ENCODE results near the gene GBP5. TPM values are rescaled to one million over a fixed set of nuclear protein-coding genes. Genes with fewer than 3 reads are reported as not detected.
"Not testable (repeated sequence)": the region's sequence is repeated elsewhere in the genome, so short reads cannot be mapped to it uniquely, and the experiment has no call there.

GBP5 gene
- total and polyA plus RNA-seq, 2 of the 13 experiments (the other 11 are each of a cell fraction or from before 2014, with no cell fraction given) = 0.01 TPM; not detected in 1

DNA sequence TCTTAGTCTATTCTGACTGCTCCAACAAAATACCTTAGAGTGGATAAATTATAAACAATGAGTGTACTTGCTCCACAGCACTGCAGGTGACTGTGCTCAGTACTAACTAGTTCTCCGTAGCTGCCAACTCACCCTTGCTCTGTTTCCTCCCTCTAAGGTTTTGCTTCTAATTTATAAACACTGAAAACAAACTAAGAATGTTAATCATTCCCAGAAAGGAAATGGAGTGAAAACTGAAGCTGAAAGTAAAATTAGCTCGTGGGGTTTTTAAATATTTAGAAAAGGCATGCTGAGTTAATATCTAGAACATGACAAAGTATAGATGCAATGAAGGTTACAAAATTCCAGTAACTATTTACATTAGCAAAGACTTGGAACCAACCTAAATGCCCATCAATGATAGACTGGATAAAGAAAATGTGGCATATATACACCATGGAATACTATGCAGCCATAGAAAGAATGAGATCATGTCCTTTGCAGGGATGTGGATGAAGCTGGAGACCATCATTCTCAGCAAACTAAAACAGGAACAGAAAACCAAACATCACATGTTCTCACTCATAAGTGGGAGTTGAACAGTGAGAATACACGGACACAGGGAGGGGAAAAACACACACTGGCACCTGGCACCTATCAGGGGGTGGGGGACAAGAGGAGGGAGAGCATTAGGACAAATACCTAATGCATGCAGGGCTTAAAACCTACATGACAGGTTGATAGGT lies 27.2 kb upstream of the GBP5 start:
- H3K27me3 ChIP-seq (ENCODE audit: control insufficient read depth in 1 of 2, insufficient read depth in 2 of 2, low read length in 2 of 2); H4K20me1 ChIP-seq (ENCODE audit: insufficient read depth, low read length); H3K9ac ChIP-seq (ENCODE audit: insufficient read depth, low read depth, low read length); H2AFZ ChIP-seq (ENCODE audit: low read length); H3K27ac ChIP-seq (ENCODE audit: extremely low read length, insufficient read depth, low read length); FAIRE-seq; H3K4me1 ChIP-seq (ENCODE audit: insufficient read depth, low read length); POLR2A ChIA-PET; H3K4me3 ChIP-seq (replicated peaks in 1 of 3; ENCODE audit: insufficient read depth in 1 of 3, low read depth in 2 of 3, low read length in 3 of 3); in situ Hi-C loops (cut with HindIII; ENCODE audit: extremely low pct_ligation_motif_present, low pct_unique_long_range_greater_than_20kb); DNase-seq (ENCODE audit: low spot score); ATAC-seq; CTCF ChIA-PET (ENCODE audit: low intra/inter-chr PET ratio, low total read pairs); intact Hi-C loops (cut with micrococcal nuclease; ENCODE audit: unreplicated experiment); H3K4me2 ChIP-seq (ENCODE audit: low read depth, low read length); H3K9me3 ChIP-seq (ENCODE audit: low read length); BruUV-seq (replicated peaks); H3K79me2 ChIP-seq (ENCODE audit: insufficient read depth, low read length); H3K36me3 ChIP-seq (replicated peaks in 1 of 2; ENCODE audit: control insufficient read depth in 1 of 2, insufficient read depth in 2 of 2, low read length in 2 of 2): not testable (repeated sequence)
- 2% methylated on average over 3 of the region's 3 CpGs for WGBS (ENCODE audit: low lambda C conversion rate)

DNA sequence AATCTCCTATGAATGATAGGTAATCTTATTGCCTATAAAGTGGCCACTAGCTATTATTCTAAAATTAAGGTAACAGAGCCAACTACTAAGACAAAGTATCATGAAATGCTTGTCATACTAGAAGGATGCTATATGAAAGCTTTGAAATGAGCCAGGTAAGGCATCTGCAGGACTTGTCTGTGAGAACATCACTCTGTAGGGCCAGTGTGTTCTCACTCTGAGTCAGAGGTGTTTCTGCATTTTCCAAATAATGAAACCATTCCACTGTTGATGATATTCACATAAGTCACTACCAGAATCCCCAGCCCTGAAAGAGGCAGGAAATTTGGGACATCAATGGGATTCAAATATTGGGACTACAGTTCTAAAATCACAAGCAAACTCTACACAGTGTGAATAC lies 25.8 kb upstream of the GBP5 start:
- BruUV-seq (replicated peaks) = no TSS peak
- no peak for DNase-seq (ENCODE audit: low spot score)
- Histone ChIP-seq H2AFZ (ENCODE audit: low read length) (no peak overlapping the region), H3K4me3 (replicated peaks in 1 of 3; ENCODE audit: insufficient read depth in 1 of 3, low read depth in 2 of 3, low read length in 3 of 3) (no peak overlapping the region), H3K79me2 (ENCODE audit: insufficient read depth, low read length) (no peaks in the 10 kb centered on the region), H3K9ac (ENCODE audit: insufficient read depth, low read depth, low read length) (no peak overlapping the region), H3K4me2 (ENCODE audit: low read depth, low read length) (no peak overlapping the region), H3K9me3 (ENCODE audit: low read length) (peaks cover 5% of the 10 kb centered on the region; the same call in 1 of the 2 replicates), H3K36me3 (replicated peaks in 1 of 2; ENCODE audit: control insufficient read depth in 1 of 2, insufficient read depth in 2 of 2, low read length in 2 of 2) (no peaks in the 10 kb centered on the region), H4K20me1 (ENCODE audit: insufficient read depth, low read length) (no peaks in the 10 kb centered on the region), H3K27me3 (ENCODE audit: control insufficient read depth in 1 of 2, insufficient read depth in 2 of 2, low read length in 2 of 2) (no peaks in the 10 kb centered on the region), H3K4me1 (ENCODE audit: insufficient read depth, low read length) (no peaks in the 10 kb centered on the region), H3K27ac (ENCODE audit: extremely low read length, insufficient read depth, low read length) (no peak overlapping the region)
- ChIA-PET CTCF (ENCODE audit: low intra/inter-chr PET ratio, low total read pairs) (no interaction called here), POLR2A (no interaction called here)
- in situ Hi-C loops (cut with HindIII; ENCODE audit: extremely low pct_ligation_motif_present, low pct_unique_long_range_greater_than_20kb) = no loop called here
- no peak for FAIRE-seq
- intact Hi-C loops (cut with micrococcal nuclease; ENCODE audit: unreplicated experiment) = no loop called here
- ATAC-seq = no peak
- TF ChIP-seq ZNF121 (CRISPR knock-in tag; IDR thresholded peaks at IDR 0.05) (no peak), ZNF841 (CRISPR knock-in tag; IDR thresholded peaks at IDR 0.05; ENCODE audit: borderline replicate concordance) (no peak), ZNF557 (CRISPR knock-in tag; IDR thresholded peaks at IDR 0.05) (no peak), SRSF4 (IDR thresholded peaks at IDR 0.05; ENCODE audit: low read depth, low read length, poor library complexity, severe bottlenecking) (no peak), ZNF292 (CRISPR knock-in tag; IDR thresholded peaks at IDR 0.05; ENCODE audit: borderline replicate concordance, low read depth) (no peak), ASH2L (IDR thresholded peaks at IDR 0.05; ENCODE audit: insufficient read length, low read depth, low read length) (no peak), JUN (CRISPR knock-in tag; IDR thresholded peaks at IDR 0.05) (no peak), ZNF788 (CRISPR knock-in tag; IDR thresholded peaks at IDR 0.05; ENCODE audit: borderline replicate concordance) (no peak), ZNF777 (CRISPR knock-in tag; IDR thresholded peaks at IDR 0.05) (no peak), HOXD1 (CRISPR knock-in tag; IDR thresholded peaks at IDR 0.05) (no peak)
- TF ChIP-seq, protein P1, sequence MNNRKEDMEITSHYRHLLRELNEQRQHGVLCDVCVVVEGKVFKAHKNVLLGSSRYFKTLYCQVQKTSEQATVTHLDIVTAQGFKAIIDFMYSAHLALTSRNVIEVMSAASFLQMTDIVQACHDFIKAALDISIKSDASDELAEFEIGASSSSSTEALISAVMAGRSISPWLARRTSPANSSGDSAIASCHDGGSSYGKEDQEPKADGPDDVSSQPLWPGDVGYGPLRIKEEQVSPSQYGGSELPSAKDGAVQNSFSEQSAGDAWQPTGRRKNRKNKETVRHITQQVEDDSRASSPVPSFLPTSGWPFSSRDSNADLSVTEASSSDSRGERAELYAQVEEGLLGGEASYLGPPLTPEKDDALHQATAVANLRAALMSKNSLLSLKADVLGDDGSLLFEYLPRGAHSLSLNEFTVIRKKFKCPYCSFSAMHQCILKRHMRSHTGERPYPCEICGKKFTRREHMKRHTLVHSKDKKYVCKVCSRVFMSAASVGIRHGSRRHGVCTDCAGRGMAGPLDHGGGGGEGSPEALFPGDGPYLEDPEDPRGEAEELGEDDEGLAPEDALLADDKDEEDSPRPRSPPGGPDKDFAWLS (CRISPR knock-in tag; IDR thresholded peaks at IDR 0.05; ENCODE audit: borderline replicate concordance) = no peak
- TF ChIP-seq, protein P2, sequence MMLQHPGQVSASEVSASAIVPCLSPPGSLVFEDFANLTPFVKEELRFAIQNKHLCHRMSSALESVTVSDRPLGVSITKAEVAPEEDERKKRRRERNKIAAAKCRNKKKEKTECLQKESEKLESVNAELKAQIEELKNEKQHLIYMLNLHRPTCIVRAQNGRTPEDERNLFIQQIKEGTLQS (CRISPR knock-in tag; IDR thresholded peaks at IDR 0.05) = no peak
- TF ChIP-seq, protein P3, sequence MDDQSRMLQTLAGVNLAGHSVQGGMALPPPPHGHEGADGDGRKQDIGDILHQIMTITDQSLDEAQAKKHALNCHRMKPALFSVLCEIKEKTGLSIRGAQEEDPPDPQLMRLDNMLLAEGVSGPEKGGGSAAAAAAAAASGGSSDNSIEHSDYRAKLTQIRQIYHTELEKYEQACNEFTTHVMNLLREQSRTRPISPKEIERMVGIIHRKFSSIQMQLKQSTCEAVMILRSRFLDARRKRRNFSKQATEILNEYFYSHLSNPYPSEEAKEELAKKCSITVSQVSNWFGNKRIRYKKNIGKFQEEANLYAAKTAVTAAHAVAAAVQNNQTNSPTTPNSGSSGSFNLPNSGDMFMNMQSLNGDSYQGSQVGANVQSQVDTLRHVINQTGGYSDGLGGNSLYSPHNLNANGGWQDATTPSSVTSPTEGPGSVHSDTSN (CRISPR knock-in tag; IDR thresholded peaks at IDR 0.05; ENCODE audit: borderline replicate concordance) = no peak
- TF ChIP-seq, protein P4, sequence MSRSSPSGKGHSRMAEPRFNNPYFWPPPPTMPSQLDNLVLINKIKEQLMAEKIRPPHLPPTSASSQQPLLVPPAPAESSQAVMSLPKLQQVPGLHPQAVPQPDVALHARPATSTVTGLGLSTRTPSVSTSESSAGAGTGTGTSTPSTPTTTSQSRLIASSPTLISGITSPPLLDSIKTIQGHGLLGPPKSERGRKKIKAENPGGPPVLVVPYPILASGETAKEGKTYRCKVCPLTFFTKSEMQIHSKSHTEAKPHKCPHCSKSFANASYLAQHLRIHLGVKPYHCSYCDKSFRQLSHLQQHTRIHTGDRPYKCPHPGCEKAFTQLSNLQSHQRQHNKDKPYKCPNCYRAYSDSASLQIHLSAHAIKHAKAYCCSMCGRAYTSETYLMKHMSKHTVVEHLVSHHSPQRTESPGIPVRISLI (CRISPR knock-in tag; IDR thresholded peaks at IDR 0.05; ENCODE audit: borderline replicate concordance) = no peak
